WTC11 (cell line): ENCODE data around the gene NLRC4. TPM values are rescaled to one million over a fixed set of nuclear protein-coding genes. Genes with fewer than 3 reads are reported as not detected.

Experiments used
- ATAC-seq: fragments of 200-7000 bp; cut with Tn5 transposase; 2 replicates; pipeline ENCODE4 v1.10.0; 2021; ENCODE audit warnings: mild to moderate bottlenecking, moderate library complexity
- Bru-seq: library from RNA; stranded (reverse); fragments of 400-500 nt; gene quantifications from one replicate; lab custom pipeline; 2021; lab: Mats Ljungman, UMichigan
- CTCF ChIA-PET: fragments of 300-600 bp; sonication (Branson Sonifier 250); formaldehyde crosslinking; loops from one replicate; lab custom pipeline; 2021; ENCODE audit warnings: antibody characterized with exemption; lab: Charles Lee
- POLR2A ChIA-PET: fragments of 350-600 bp; sonication (Branson Sonifier 250); formaldehyde crosslinking; loops from one replicate; lab custom pipeline; 2021; ENCODE audit warnings: antibody characterized with exemption; lab: Charles Lee
- DNase-seq: peaks from one replicate; pipeline ENCODE4 v3.0.0; 2021; ENCODE audit warnings: low spot score
- H3K27ac Mint-ChIP-seq: 2 replicates; pipeline ENCODE4 v1.8.0; 2021; ENCODE audit warnings: mixed read lengths
- H3K27me3 Mint-ChIP-seq: 2 replicates; pipeline ENCODE4 v1.8.0; 2021; ENCODE audit warnings: low read depth, mild to moderate bottlenecking, moderate library complexity, mixed read lengths
- H3K36me3 Mint-ChIP-seq: 2 replicates; pipeline ENCODE4 v1.8.0; 2021; ENCODE audit warnings: mixed read lengths
- H3K4me1 Mint-ChIP-seq: 2 replicates; pipeline ENCODE4 v1.8.0; 2022; ENCODE audit warnings: mixed read lengths
- H3K4me3 Mint-ChIP-seq: 2 replicates; pipeline ENCODE4 v1.8.0; 2021; ENCODE audit warnings: mild to moderate bottlenecking, moderate library complexity, mixed read lengths
- H3K9me3 Mint-ChIP-seq: 2 replicates; pipeline ENCODE4 v1.8.0; 2021; ENCODE audit warnings: mixed read lengths
- ATF6 ChIP-seq: sonication (generic); formaldehyde crosslinking; IDR thresholded peaks from 2 replicates; pipeline ENCODE4 v1.8.1; 2023; ENCODE audit warnings: mild to moderate bottlenecking, missing genetic modification reagents
- CBFB ChIP-seq: sonication (generic); formaldehyde crosslinking; IDR thresholded peaks from 2 replicates; pipeline ENCODE4 v1.8.1; 2022; ENCODE audit warnings: mild to moderate bottlenecking, low read depth, missing genetic modification reagents
- FOXP1 ChIP-seq: sonication (generic); formaldehyde crosslinking; IDR thresholded peaks from 2 replicates; pipeline ENCODE4 v1.8.0; 2022; ENCODE audit warnings: missing genetic modification reagents, mild to moderate bottlenecking, moderate library complexity, borderline replicate concordance
- GRHL2 ChIP-seq: fragments of 250-450 bp; sonication (Bioruptor Pico); IDR thresholded peaks from 2 replicates; pipeline ENCODE4 v1.8.0; 2022; ENCODE audit warnings: mild to moderate bottlenecking, moderate library complexity; ENCODE audit not compliant: insufficient replicate concordance, severe bottlenecking
- JUN ChIP-seq: sonication (generic); formaldehyde crosslinking; IDR thresholded peaks from 2 replicates; pipeline ENCODE4 v1.8.0; 2023; ENCODE audit warnings: mild to moderate bottlenecking, missing genetic modification reagents
- KAT7 ChIP-seq: sonication (generic); formaldehyde crosslinking; IDR thresholded peaks from 2 replicates; pipeline ENCODE4 v1.8.1; 2023; ENCODE audit warnings: missing genetic modification reagents, mild to moderate bottlenecking, borderline replicate concordance
- MYBL2 ChIP-seq: sonication (generic); formaldehyde crosslinking; IDR thresholded peaks from 2 replicates; pipeline ENCODE4 v1.8.1; 2023; ENCODE audit warnings: mild to moderate bottlenecking, moderate library complexity, missing genetic modification reagents
- NR1H2 ChIP-seq: sonication (generic); formaldehyde crosslinking; IDR thresholded peaks from 2 replicates; pipeline ENCODE4 v1.9.0; 2021; ENCODE audit warnings: mild to moderate bottlenecking, moderate library complexity, missing genetic modification reagents
- PREB ChIP-seq: sonication (generic); formaldehyde crosslinking; IDR thresholded peaks from 2 replicates; pipeline ENCODE4 v1.8.1; 2022; ENCODE audit warnings: mild to moderate bottlenecking, missing genetic modification reagents, moderate library complexity, borderline replicate concordance
- RELA ChIP-seq: sonication (generic); formaldehyde crosslinking; IDR thresholded peaks from 2 replicates; pipeline ENCODE4 v1.8.1; 2022; ENCODE audit warnings: missing genetic modification reagents, mild to moderate bottlenecking, borderline replicate concordance
- SMAD3 ChIP-seq: sonication (generic); formaldehyde crosslinking; IDR thresholded peaks from 2 replicates; pipeline ENCODE4 v1.8.0; 2022; ENCODE audit warnings: missing genetic modification reagents, mild to moderate bottlenecking, borderline replicate concordance
- SP1 ChIP-seq: sonication (generic); formaldehyde crosslinking; conservative IDR thresholded peaks from 2 replicates; pipeline ENCODE4 v1.8.1; 2022; ENCODE audit warnings: missing genetic modification reagents
- TEAD4 ChIP-seq: sonication (generic); formaldehyde crosslinking; IDR thresholded peaks from 2 replicates; pipeline ENCODE4 v1.8.0; 2022; ENCODE audit warnings: mild to moderate bottlenecking, missing genetic modification reagents
- TP53 ChIP-seq: sonication (generic); formaldehyde crosslinking; IDR thresholded peaks from 2 replicates; pipeline ENCODE4 v1.8.1; 2023; ENCODE audit warnings: mild to moderate bottlenecking, missing genetic modification reagents
- ZBTB21 ChIP-seq: sonication (generic); formaldehyde crosslinking; IDR thresholded peaks from 2 replicates; pipeline ENCODE4 v1.8.1; 2023; ENCODE audit warnings: mild to moderate bottlenecking, missing genetic modification reagents, borderline replicate concordance
- ZNF317 ChIP-seq: sonication (generic); formaldehyde crosslinking; IDR thresholded peaks from 2 replicates; pipeline ENCODE4 v1.8.1; 2023; ENCODE audit warnings: low read depth, mild to moderate bottlenecking, moderate library complexity, missing genetic modification reagents, borderline replicate concordance
- ZNF396 ChIP-seq: fragments of 250-450 bp; sonication (Bioruptor Pico); IDR thresholded peaks from 2 replicates; pipeline ENCODE4 v1.8.0; 2021; ENCODE audit warnings: mild to moderate bottlenecking, moderate library complexity, borderline replicate concordance
- long read RNA-seq, 3 experiments: library from RNA in 1 of 3; library from capped mRNA in 1 of 3; library from polyadenylated mRNA in 1 of 3; unstranded in 2 of 3; stranded (forward) in 1 of 3; transcript quantifications; one replicate each; pipeline ENCODE4 v2.0.0, GENCODE V29; 2021
- total RNA-seq: library from RNA; stranded (reverse); gene quantifications from 3 replicates; pipeline ENCODE4 v1.2.3, GENCODE V29; 2021
- TF ChIP-seq, protein P1 (sequence below): fragments of 200-600 bp; IDR thresholded peaks from 2 replicates; pipeline ENCODE4 v1.8.0; 2022; ENCODE audit warnings: antibody characterized with exemption
- TF ChIP-seq, protein P2 (sequence below): fragments of 250-450 bp; sonication (Bioruptor Pico); IDR thresholded peaks from 2 replicates; pipeline ENCODE4 v1.8.0; 2021; ENCODE audit warnings: mild to moderate bottlenecking
- TF ChIP-seq, protein P3 (sequence below): sonication (generic); formaldehyde crosslinking; IDR thresholded peaks from 2 replicates; pipeline ENCODE4 v1.8.1; 2022; ENCODE audit warnings: mild to moderate bottlenecking, moderate library complexity, missing genetic modification reagents

NLRC4 gene, protein sequence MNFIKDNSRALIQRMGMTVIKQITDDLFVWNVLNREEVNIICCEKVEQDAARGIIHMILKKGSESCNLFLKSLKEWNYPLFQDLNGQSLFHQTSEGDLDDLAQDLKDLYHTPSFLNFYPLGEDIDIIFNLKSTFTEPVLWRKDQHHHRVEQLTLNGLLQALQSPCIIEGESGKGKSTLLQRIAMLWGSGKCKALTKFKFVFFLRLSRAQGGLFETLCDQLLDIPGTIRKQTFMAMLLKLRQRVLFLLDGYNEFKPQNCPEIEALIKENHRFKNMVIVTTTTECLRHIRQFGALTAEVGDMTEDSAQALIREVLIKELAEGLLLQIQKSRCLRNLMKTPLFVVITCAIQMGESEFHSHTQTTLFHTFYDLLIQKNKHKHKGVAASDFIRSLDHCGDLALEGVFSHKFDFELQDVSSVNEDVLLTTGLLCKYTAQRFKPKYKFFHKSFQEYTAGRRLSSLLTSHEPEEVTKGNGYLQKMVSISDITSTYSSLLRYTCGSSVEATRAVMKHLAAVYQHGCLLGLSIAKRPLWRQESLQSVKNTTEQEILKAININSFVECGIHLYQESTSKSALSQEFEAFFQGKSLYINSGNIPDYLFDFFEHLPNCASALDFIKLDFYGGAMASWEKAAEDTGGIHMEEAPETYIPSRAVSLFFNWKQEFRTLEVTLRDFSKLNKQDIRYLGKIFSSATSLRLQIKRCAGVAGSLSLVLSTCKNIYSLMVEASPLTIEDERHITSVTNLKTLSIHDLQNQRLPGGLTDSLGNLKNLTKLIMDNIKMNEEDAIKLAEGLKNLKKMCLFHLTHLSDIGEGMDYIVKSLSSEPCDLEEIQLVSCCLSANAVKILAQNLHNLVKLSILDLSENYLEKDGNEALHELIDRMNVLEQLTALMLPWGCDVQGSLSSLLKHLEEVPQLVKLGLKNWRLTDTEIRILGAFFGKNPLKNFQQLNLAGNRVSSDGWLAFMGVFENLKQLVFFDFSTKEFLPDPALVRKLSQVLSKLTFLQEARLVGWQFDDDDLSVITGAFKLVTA
- total RNA-seq (not detected in 3 replicates), Bru-seq, nascent RNA (not detected)
- long read RNA-seq, experiment 1, partial matches to known transcripts = 0 of 1 reads
- long read RNA-seq, experiment 1, other reads (novel, unspliced or antisense) = 1 of 1 reads
- long read RNA-seq, experiment 2 = 0 reads
- long read RNA-seq, experiment 3 = 0 reads

DNA sequence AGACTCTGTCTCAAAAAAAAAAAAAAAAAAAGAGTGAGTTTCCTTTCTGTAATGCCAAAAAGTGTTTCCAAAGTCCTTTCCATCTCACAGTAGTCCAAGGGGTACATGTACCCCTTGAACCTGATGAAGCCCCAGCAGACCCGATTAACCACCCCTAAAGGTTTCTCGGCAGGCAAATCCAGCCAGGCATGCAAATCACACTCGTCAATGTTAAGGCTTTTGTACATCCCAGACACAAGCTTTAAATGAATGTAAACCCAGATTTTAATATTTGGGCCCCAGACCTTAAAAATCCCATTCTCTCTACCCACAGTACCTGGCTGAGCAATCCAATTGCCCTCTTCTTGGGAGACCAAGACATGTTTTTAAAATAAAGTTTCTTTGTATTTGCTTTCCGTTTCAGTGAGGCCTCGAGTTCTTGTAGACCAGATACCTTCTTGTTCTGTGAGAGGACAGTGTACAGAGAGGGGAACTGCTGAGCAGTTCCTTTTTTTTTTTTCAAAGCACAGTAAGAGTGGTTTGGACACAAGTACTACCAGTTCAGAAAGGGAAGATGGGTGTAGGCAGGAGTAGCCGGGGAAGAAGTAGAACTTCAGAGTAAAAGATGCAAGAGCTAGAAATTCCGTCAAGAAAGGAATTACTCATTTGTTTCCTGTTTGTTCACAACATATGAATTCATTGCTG lies at the start of gene NLRC4:
Gene NLRC4 (minus strand): TSS at position 465 of the 684 bp plus-strand sequence. CDS start 8,111 bp downstream, outside the sequence.
- H3K36me3 Mint-ChIP-seq = no peaks in the 10 kb centered on the region
- H3K27ac Mint-ChIP-seq = no peak within 1 kb of the TSS
- ChIA-PET POLR2A (no interaction called here), CTCF (no interaction called here)
- no peaks in the 10 kb centered on the region; the same call in 1 of the 2 replicates for H3K27me3 Mint-ChIP-seq
- no peak within 1 kb of the TSS for H3K4me3 Mint-ChIP-seq
- ATAC-seq (no peak), DNase-seq (no peak)
- H3K4me1 Mint-ChIP-seq = no peaks in the 10 kb centered on the region
- no peaks in the 10 kb centered on the region for H3K9me3 Mint-ChIP-seq
- TF ChIP-seq, protein P1, sequence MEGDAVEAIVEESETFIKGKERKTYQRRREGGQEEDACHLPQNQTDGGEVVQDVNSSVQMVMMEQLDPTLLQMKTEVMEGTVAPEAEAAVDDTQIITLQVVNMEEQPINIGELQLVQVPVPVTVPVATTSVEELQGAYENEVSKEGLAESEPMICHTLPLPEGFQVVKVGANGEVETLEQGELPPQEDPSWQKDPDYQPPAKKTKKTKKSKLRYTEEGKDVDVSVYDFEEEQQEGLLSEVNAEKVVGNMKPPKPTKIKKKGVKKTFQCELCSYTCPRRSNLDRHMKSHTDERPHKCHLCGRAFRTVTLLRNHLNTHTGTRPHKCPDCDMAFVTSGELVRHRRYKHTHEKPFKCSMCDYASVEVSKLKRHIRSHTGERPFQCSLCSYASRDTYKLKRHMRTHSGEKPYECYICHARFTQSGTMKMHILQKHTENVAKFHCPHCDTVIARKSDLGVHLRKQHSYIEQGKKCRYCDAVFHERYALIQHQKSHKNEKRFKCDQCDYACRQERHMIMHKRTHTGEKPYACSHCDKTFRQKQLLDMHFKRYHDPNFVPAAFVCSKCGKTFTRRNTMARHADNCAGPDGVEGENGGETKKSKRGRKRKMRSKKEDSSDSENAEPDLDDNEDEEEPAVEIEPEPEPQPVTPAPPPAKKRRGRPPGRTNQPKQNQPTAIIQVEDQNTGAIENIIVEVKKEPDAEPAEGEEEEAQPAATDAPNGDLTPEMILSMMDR = no peak
- TF ChIP-seq NR1H2 (CRISPR knock-in tag) (no peak), TEAD4 (CRISPR knock-in tag) (no peak), JUN (CRISPR knock-in tag) (no peak), ZBTB21 (no peak), MYBL2 (CRISPR knock-in tag) (no peak), SMAD3 (CRISPR knock-in tag) (no peak), KAT7 (CRISPR knock-in tag) (no peak), RELA (CRISPR knock-in tag) (no peak), ZNF317 (CRISPR knock-in tag) (no peak), SP1 (CRISPR knock-in tag) (no peak), ATF6 (CRISPR knock-in tag) (no peak), CBFB (CRISPR knock-in tag) (no peak), FOXP1 (CRISPR knock-in tag) (no peak), ZNF396 (CRISPR knock-in tag) (no peak), GRHL2 (no peak), TP53 (CRISPR knock-in tag) (no peak), PREB (CRISPR knock-in tag) (no peak)
- TF ChIP-seq, protein P2, sequence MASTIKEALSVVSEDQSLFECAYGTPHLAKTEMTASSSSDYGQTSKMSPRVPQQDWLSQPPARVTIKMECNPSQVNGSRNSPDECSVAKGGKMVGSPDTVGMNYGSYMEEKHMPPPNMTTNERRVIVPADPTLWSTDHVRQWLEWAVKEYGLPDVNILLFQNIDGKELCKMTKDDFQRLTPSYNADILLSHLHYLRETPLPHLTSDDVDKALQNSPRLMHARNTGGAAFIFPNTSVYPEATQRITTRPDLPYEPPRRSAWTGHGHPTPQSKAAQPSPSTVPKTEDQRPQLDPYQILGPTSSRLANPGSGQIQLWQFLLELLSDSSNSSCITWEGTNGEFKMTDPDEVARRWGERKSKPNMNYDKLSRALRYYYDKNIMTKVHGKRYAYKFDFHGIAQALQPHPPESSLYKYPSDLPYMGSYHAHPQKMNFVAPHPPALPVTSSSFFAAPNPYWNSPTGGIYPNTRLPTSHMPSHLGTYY = no peak
- TF ChIP-seq, protein P3, sequence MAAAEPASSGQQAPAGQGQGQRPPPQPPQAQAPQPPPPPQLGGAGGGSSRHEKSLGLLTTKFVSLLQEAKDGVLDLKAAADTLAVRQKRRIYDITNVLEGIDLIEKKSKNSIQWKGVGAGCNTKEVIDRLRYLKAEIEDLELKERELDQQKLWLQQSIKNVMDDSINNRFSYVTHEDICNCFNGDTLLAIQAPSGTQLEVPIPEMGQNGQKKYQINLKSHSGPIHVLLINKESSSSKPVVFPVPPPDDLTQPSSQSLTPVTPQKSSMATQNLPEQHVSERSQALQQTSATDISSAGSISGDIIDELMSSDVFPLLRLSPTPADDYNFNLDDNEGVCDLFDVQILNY (CRISPR knock-in tag) = no peak
